OCI-LY1 (cell line): ENCODE measurements around the gene SUGCT.

Experiments
- H2AFZ ChIP-seq: fragments of 200-600 bp; sonication (generic), shearing (Covaris generic); 2 replicates; pipeline ENCODE4 v1.6.0; 2014; ENCODE audit warnings: antibody characterized with exemption, mild to moderate bottlenecking, low read length
- H3F3A ChIP-seq: fragments of 200-600 bp; sonication (generic), shearing (Covaris generic); 2 replicates; pipeline ENCODE4 v1.6.0; 2014; ENCODE audit warnings: mild to moderate bottlenecking, antibody characterized with exemption, low read length, moderate library complexity; ENCODE audit not compliant: insufficient read depth
- H3K27ac ChIP-seq: fragments of 200-600 bp; sonication (generic); 2 replicates; pipeline ENCODE4 v1.5.1; 2014; ENCODE audit warnings: low read length, mixed run types, mild to moderate bottlenecking, low read depth; ENCODE audit not compliant: poor library complexity, severe bottlenecking
- H3K27me3 ChIP-seq: fragments of 200-600 bp; sonication (generic); 2 replicates; pipeline ENCODE4 v1.6.0; 2014; ENCODE audit warnings: antibody characterized with exemption, mild to moderate bottlenecking, low read length, moderate library complexity; ENCODE audit not compliant: insufficient read depth
- H3K36me3 ChIP-seq: fragments of 200-600 bp; sonication (generic); 2 replicates; pipeline ENCODE4 v1.6.1; 2014; ENCODE audit warnings: mild to moderate bottlenecking, antibody characterized with exemption, low read length, moderate library complexity, mixed read lengths; ENCODE audit not compliant: insufficient read depth
- H3K4me1 ChIP-seq: fragments of 200-600 bp; sonication (generic); 2 replicates; pipeline ENCODE4 v1.5.1; 2014; ENCODE audit warnings: mild to moderate bottlenecking, low read length, moderate library complexity; ENCODE audit not compliant: insufficient read depth, severe bottlenecking
- H3K4me2 ChIP-seq: fragments of 200-600 bp; sonication (generic), shearing (Covaris generic); 2 replicates; pipeline ENCODE4 v1.6.1; 2014; ENCODE audit warnings: low read length
- H3K4me3 ChIP-seq: fragments of 200-600 bp; sonication (generic); 2 replicates; pipeline ENCODE4 v1.5.1; 2014; ENCODE audit warnings: low read length, low read depth, mild to moderate bottlenecking, mixed read lengths; ENCODE audit not compliant: poor library complexity, severe bottlenecking
- H3K79me2 ChIP-seq: fragments of 200-600 bp; shearing (Covaris generic); 2 replicates; pipeline ENCODE4 v1.6.1; 2016; ENCODE audit warnings: mixed run types, low read length, mixed read lengths; ENCODE audit not compliant: insufficient read depth
- H3K9ac ChIP-seq: fragments of 200-600 bp; sonication (generic), shearing (Covaris generic); 2 replicates; pipeline ENCODE4 v1.6.1; 2014; ENCODE audit warnings: mild to moderate bottlenecking, low read length, mixed read lengths
- H3K9me2 ChIP-seq: fragments of 200-600 bp; sonication (generic), shearing (Covaris generic); 2 replicates; pipeline ENCODE4 v1.6.1; 2014; ENCODE audit warnings: low read depth, mild to moderate bottlenecking, low read length, mixed read lengths
- H3K9me3 ChIP-seq: fragments of 200-600 bp; shearing (Covaris generic); 2 replicates; pipeline ENCODE4 v1.6.1; 2014; ENCODE audit warnings: low read length, mixed read lengths
- H4K20me1 ChIP-seq: fragments of 200-600 bp; sonication (generic), shearing (Covaris generic); 2 replicates; pipeline ENCODE4 v1.6.0; 2016; ENCODE audit warnings: mild to moderate bottlenecking, low read length; ENCODE audit not compliant: insufficient read depth
- EZH2 ChIP-seq: fragments of 200-600 bp; sonication (generic), shearing (Covaris generic); IDR thresholded peaks from 2 replicates; pipeline ENCODE4 v1.8.0; 2017; ENCODE audit warnings: borderline replicate concordance, mixed run types, mild to moderate bottlenecking, antibody characterized with exemption, low read length, moderate library complexity, mixed read lengths
- TF ChIP-seq, protein P1 (sequence below): fragments of 200-600 bp; sonication (generic), shearing (Covaris generic); IDR thresholded peaks from 2 replicates; pipeline ENCODE4 v1.5.1; 2017; ENCODE audit warnings: mild to moderate bottlenecking, antibody characterized with exemption, low read length, moderate library complexity, mixed read lengths

SUGCT gene

GRCh38 chr7:40580776-40581175 lies 446.0 kb downstream of the SUGCT start:
- Histone ChIP-seq H3K4me1 (no peaks in the 10 kb centered on the region), H3K9me2 (no peaks in the 10 kb centered on the region), H3K4me3 (no peak overlapping the region), H3F3A (no peaks in the 10 kb centered on the region), H3K9ac (no peak overlapping the region), H3K27me3 (no peaks in the 10 kb centered on the region), H3K4me2 (no peak overlapping the region), H2AFZ (no peak overlapping the region), H4K20me1 (no peaks in the 10 kb centered on the region), H3K27ac (no peak overlapping the region), H3K79me2 (no peaks in the 10 kb centered on the region), H3K9me3 (no peaks in the 10 kb centered on the region), H3K36me3 (no peaks in the 10 kb centered on the region)
- TF ChIP-seq EZH2, result no peak
- TF ChIP-seq, protein P1, sequence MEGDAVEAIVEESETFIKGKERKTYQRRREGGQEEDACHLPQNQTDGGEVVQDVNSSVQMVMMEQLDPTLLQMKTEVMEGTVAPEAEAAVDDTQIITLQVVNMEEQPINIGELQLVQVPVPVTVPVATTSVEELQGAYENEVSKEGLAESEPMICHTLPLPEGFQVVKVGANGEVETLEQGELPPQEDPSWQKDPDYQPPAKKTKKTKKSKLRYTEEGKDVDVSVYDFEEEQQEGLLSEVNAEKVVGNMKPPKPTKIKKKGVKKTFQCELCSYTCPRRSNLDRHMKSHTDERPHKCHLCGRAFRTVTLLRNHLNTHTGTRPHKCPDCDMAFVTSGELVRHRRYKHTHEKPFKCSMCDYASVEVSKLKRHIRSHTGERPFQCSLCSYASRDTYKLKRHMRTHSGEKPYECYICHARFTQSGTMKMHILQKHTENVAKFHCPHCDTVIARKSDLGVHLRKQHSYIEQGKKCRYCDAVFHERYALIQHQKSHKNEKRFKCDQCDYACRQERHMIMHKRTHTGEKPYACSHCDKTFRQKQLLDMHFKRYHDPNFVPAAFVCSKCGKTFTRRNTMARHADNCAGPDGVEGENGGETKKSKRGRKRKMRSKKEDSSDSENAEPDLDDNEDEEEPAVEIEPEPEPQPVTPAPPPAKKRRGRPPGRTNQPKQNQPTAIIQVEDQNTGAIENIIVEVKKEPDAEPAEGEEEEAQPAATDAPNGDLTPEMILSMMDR, result no peak

- Histone ChIP-seq H3K79me2 (no peaks in the 10 kb centered on the region), H3K4me1 (no peaks in the 10 kb centered on the region), H3F3A (no peaks in the 10 kb centered on the region), H3K9me2 (no peaks in the 10 kb centered on the region), H3K9ac (no peak overlapping the region), H3K27me3 (no peaks in the 10 kb centered on the region), H3K27ac (no peak overlapping the region), H3K4me3 (no peak overlapping the region), H3K36me3 (no peaks in the 10 kb centered on the region), H3K9me3 (no peaks in the 10 kb centered on the region), H4K20me1 (no peaks in the 10 kb centered on the region), H2AFZ (no peak overlapping the region), H3K4me2 (no peak overlapping the region)
- TF ChIP-seq, protein P1, result no peak
- no peak for TF ChIP-seq EZH2
Observed at GRCh38 chr7:40582539-40582938, 447.7 kb downstream of the SUGCT start.

- H3K27ac ChIP-seq, result no peak overlapping the region
- H3K4me2 ChIP-seq, result no peak overlapping the region
- H3K79me2 ChIP-seq, result no peaks in the 10 kb centered on the region
Observed at GRCh38 chr7:40583667-40584444, 449.1 kb downstream of the SUGCT start.

More at GRCh38 chr7:40583667-40584444, 449.1 kb downstream of the SUGCT start:
- H3K4me1 ChIP-seq, result no peaks in the 10 kb centered on the region
- H2AFZ ChIP-seq, result no peak overlapping the region
- no peak overlapping the region for H3K9ac ChIP-seq
- H3K9me3 ChIP-seq, result no peaks in the 10 kb centered on the region
- H3K27me3 ChIP-seq, result no peaks in the 10 kb centered on the region
- no peaks in the 10 kb centered on the region for H3F3A ChIP-seq
- H3K4me3 ChIP-seq, result no peak overlapping the region
- no peak for TF ChIP-seq EZH2
- TF ChIP-seq, protein P1, result no peak
- no peaks in the 10 kb centered on the region for H4K20me1 ChIP-seq
- no peaks in the 10 kb centered on the region for H3K36me3 ChIP-seq
- no peaks in the 10 kb centered on the region for H3K9me2 ChIP-seq
